Left lobe of liver (tissue), 2 donors: ENCODE measurements around the gene PRPSAP1. TPM values are rescaled to one million over a fixed set of nuclear protein-coding genes. Genes with fewer than 3 reads are reported as not detected.

ENCODE experiments used
- ATAC-seq: fragments of 200-7000 bp; cut with Tn5 transposase; one replicate; pipeline ENCODE4 v1.9.1; 2020; ENCODE audit warnings: mild to moderate bottlenecking, moderate library complexity
- DNase-seq: peaks from one replicate; pipeline ENCODE4 v3.0.0-alpha.2; 2020; ENCODE audit warnings: low spot score
- total RNA-seq: library from RNA; stranded (reverse); gene quantifications from one replicate; pipeline ENCODE4 v1.2.1, GENCODE V29; 2021
- donor health status: DM: no; HTN: no; CAD: no; lungs with moderate emphysema.
- donor health status: DM: no; HTN: yes; CAD: no.

The PRPSAP1 gene
- total RNA-seq, result 55.0 TPM

GRCh38 chr17:76353599-76354316, at the start of gene PRPSAP1:
TSS of gene PRPSAP1 (minus strand) at chr17:76353916. CDS start at chr17:76353703, 213 bp downstream.
- DNase-seq, result peak; percentile 90
- ATAC-seq, result peak; percentile 93

- DNase-seq (no peak), ATAC-seq (no peak)
Observed at GRCh38 chr17:76402711-76403110, 49.0 kb upstream of the PRPSAP1 start.

- DNase-seq, result no peak
- no peak for ATAC-seq
Observed at GRCh38 chr17:76399175-76400172, 45.8 kb upstream of the PRPSAP1 start.

- no peak for DNase-seq
- peak; percentile 39 for ATAC-seq
Observed at GRCh38 chr17:76398523-76399174, 44.9 kb upstream of the PRPSAP1 start.

GRCh38 chr17:76397687-76398522, 44.2 kb upstream of the PRPSAP1 start:
- peak; percentile 83 for DNase-seq
- ATAC-seq, result peak; percentile 94

- no peak for ATAC-seq
- DNase-seq, result no peak
Observed at GRCh38 chr17:76397184-76397583, 43.5 kb upstream of the PRPSAP1 start.

- no peak for ATAC-seq
- DNase-seq, result no peak
Observed at GRCh38 chr17:76395980-76396379, 42.3 kb upstream of the PRPSAP1 start.

GRCh38 chr17:76394166-76394565, 40.5 kb upstream of the PRPSAP1 start:
- ATAC-seq, result no peak
- DNase-seq, result no peak

GRCh38 chr17:76391200-76391715, 37.5 kb upstream of the PRPSAP1 start:
- ATAC-seq (no peak), DNase-seq (no peak)

GRCh38 chr17:76390003-76390421, 36.3 kb upstream of the PRPSAP1 start:
- ATAC-seq (no peak), DNase-seq (no peak)

- ATAC-seq (no peak), DNase-seq (no peak)
Observed at GRCh38 chr17:76388966-76389888, 35.5 kb upstream of the PRPSAP1 start.

- ATAC-seq, result no peak
- DNase-seq, result no peak
Observed at GRCh38 chr17:76386966-76387765, 33.5 kb upstream of the PRPSAP1 start.

GRCh38 chr17:76385892-76386786, 32.4 kb upstream of the PRPSAP1 start:
- ATAC-seq, result peak; percentile 64
- DNase-seq, result peak; percentile 78

- no peak for DNase-seq
- peak; percentile 7 for ATAC-seq
Observed at GRCh38 chr17:76384987-76385891, 31.5 kb upstream of the PRPSAP1 start.

- ATAC-seq (peak; percentile 89), DNase-seq (peak; percentile 78)
Observed at GRCh38 chr17:76384222-76384986, 30.7 kb upstream of the PRPSAP1 start, which contains the start of gene SPHK1. TSS of gene SPHK1 (plus strand) at chr17:76384609. CDS start at chr17:76385645, 1,036 bp downstream.
